GM12878 (cell line): ENCODE results near the gene OSTN. TPM values are rescaled to one million over a fixed set of nuclear protein-coding genes. Genes with fewer than 3 reads are reported as not detected.

Experiments used
- ATAC-seq: fragments of 200-7000 bp; cut with Tn5 transposase; 3 replicates; pipeline ENCODE4 v1.9.1; 2020; ENCODE audit warnings: mild to moderate bottlenecking, moderate library complexity
- BruUV-seq: library from RNA; stranded (reverse); fragments of 400-500 nt; replicated peaks from 2 replicates; lab custom pipeline; 2021; lab: Mats Ljungman, UMichigan
- CTCF ChIA-PET: fragments of 300-600 bp; sonication (Branson Sonifier 250); formaldehyde crosslinking; extraction: SDS; loops from one replicate; lab custom pipeline; 2021; ENCODE audit warnings: inconsistent platforms; lab: Yijun Ruan, JAX
- POLR2A ChIA-PET: fragments of 350-600 bp; formaldehyde crosslinking; extraction: SDS; loops from one replicate; lab custom pipeline; 2021; ENCODE audit warnings: inconsistent platforms; lab: Charles Lee
- RAD21 ChIA-PET: fragments of 300-600 bp; sonication (Branson Sonifier 250); formaldehyde crosslinking; loops from one replicate; lab custom pipeline; 2023; ENCODE audit warnings: antibody characterized with exemption; ENCODE audit not compliant: unreplicated experiment; lab: Charles Lee
- SMC1A ChIA-PET: fragments of 300-600 bp; sonication (Branson Sonifier 250); formaldehyde crosslinking; loops from one replicate; lab custom pipeline; 2023; ENCODE audit not compliant: unreplicated experiment, uncharacterized antibody; lab: Charles Lee
- DNase-seq: peaks from one replicate; pipeline ENCODE4 v3.0.0-alpha.2; 2011; ENCODE audit warnings: low read depth, low spot score
- FAIRE-seq: peaks from 3 replicates; lab custom pipeline; 2011; peaks lifted over from hg19 to GRCh38; lab: Jason Lieb, UNC
- H2AFZ ChIP-seq: 2 replicates; pipeline ENCODE4 v1.6.0; 2011; ENCODE audit warnings: low read depth, low read length, control low read depth; ENCODE audit not compliant: control insufficient read depth
- H3K27ac ChIP-seq: 2 replicates; pipeline ENCODE4 v1.5.1; 2011; ENCODE audit warnings: control low read depth; ENCODE audit not compliant: control insufficient read depth, insufficient read depth
- H3K27me3 ChIP-seq, 2 experiments: replicated peaks in 1 of 2; 2 replicates each; pipeline versions ENCODE4 v1.6.0 to v1.6.1; 2011; ENCODE audit warnings: low read length in 1 of 2; ENCODE audit not compliant: control insufficient read depth in 2 of 2, insufficient read depth in 2 of 2
- H3K36me3 ChIP-seq, 2 experiments: 2 replicates each; pipeline ENCODE4 v1.5.1; 2011; ENCODE audit warnings: low read length in 1 of 2; ENCODE audit not compliant: control insufficient read depth in 2 of 2, insufficient read depth in 2 of 2
- H3K4me1 ChIP-seq: 2 replicates; pipeline ENCODE4 v1.6.1; 2011; ENCODE audit warnings: mild to moderate bottlenecking, low read length, moderate library complexity, mixed read lengths; ENCODE audit not compliant: control insufficient read depth, insufficient read depth
- H3K4me2 ChIP-seq: 2 replicates; pipeline ENCODE4 v1.6.0; 2011; ENCODE audit warnings: control low read depth; ENCODE audit not compliant: control insufficient read depth, insufficient read depth
- H3K4me3 ChIP-seq: fragments of 200-600 bp; sonication (generic); 2 replicates; pipeline ENCODE4 v1.5.1; 2016
- H3K79me2 ChIP-seq: 2 replicates; pipeline ENCODE4 v1.6.0; 2011; ENCODE audit warnings: low read length; ENCODE audit not compliant: control insufficient read depth, insufficient read depth
- H3K9ac ChIP-seq: 2 replicates; pipeline ENCODE4 v1.8.0; 2011; ENCODE audit warnings: low read length, control low read depth, mixed read lengths; ENCODE audit not compliant: control insufficient read depth, insufficient read depth
- H3K9me3 ChIP-seq: replicated peaks from 3 replicates; pipeline ENCODE4 v1.5.1; 2011; ENCODE audit warnings: mild to moderate bottlenecking, low read length; ENCODE audit not compliant: control insufficient read depth, insufficient read depth
- H4K20me1 ChIP-seq: 2 replicates; pipeline ENCODE4 v1.6.0; 2011; ENCODE audit not compliant: control insufficient read depth, insufficient read depth
- ATF7 ChIP-seq: fragments of 450-650 bp; IDR thresholded peaks from 2 replicates; pipeline ENCODE4 v1.6.1; 2016; ENCODE audit warnings: low read depth, mild to moderate bottlenecking
- BCL11A ChIP-seq: IDR thresholded peaks from 2 replicates; pipeline ENCODE4 v1.6.1; 2011; ENCODE audit warnings: low read depth, low read length
- CREB1 ChIP-seq: IDR thresholded peaks from 2 replicates; pipeline ENCODE4 v1.6.1; 2012; ENCODE audit warnings: low read depth, mild to moderate bottlenecking, inconsistent platforms
- FOXK2 ChIP-seq: fragments of 450-650 bp; IDR thresholded peaks from 2 replicates; pipeline ENCODE4 v1.6.1; 2017; ENCODE audit warnings: mild to moderate bottlenecking, moderate library complexity
- IKZF1 ChIP-seq: fragments of 450-650 bp; conservative IDR thresholded peaks from 2 replicates; pipeline ENCODE4 v1.6.1; 2017; ENCODE audit warnings: antibody characterized with exemption, mild to moderate bottlenecking
- IKZF2 ChIP-seq, 2 experiments: fragments of 450-650 bp; IDR thresholded peaks; 2 replicates each; pipeline ENCODE4 v1.6.1; 2017; ENCODE audit warnings: mild to moderate bottlenecking in 2 of 2, moderate library complexity in 2 of 2
- IRF3 ChIP-seq: fragments of 450-650 bp; IDR thresholded peaks from 2 replicates; pipeline ENCODE4 v1.6.1; 2014; ENCODE audit warnings: mild to moderate bottlenecking
- KDM1A ChIP-seq: fragments of 200-600 bp; sonication (generic); IDR thresholded peaks from 2 replicates; pipeline ENCODE4 v1.6.1; 2016; ENCODE audit warnings: borderline replicate concordance
- MEF2A ChIP-seq: IDR thresholded peaks from 2 replicates; pipeline ENCODE4 v1.6.1; 2011; ENCODE audit warnings: low read depth, mild to moderate bottlenecking, low read length, moderate library complexity; ENCODE audit not compliant: insufficient read depth
- MEF2B ChIP-seq: fragments of 450-650 bp; IDR thresholded peaks from 2 replicates; pipeline ENCODE4 v1.6.1; 2018; ENCODE audit warnings: mild to moderate bottlenecking, moderate library complexity; ENCODE audit not compliant: partially characterized antibody, poor library complexity, severe bottlenecking
- MYB ChIP-seq: fragments of 150-350 bp; IDR thresholded peaks from 2 replicates; pipeline ENCODE4 v1.6.1; 2014; ENCODE audit warnings: mild to moderate bottlenecking, low read depth, low read length, borderline replicate concordance
- POLR2AphosphoS5 ChIP-seq: IDR thresholded peaks from 2 replicates; pipeline ENCODE4 v1.6.1; 2011; ENCODE audit warnings: mild to moderate bottlenecking, low read length, inconsistent platforms
- RUNX3 ChIP-seq: IDR thresholded peaks from 2 replicates; pipeline ENCODE4 v1.6.1; 2012; ENCODE audit warnings: low read length, inconsistent platforms
- ZBTB33 ChIP-seq: fragments of 450-650 bp; IDR thresholded peaks from 2 replicates; pipeline ENCODE4 v1.6.1; 2017; ENCODE audit warnings: mild to moderate bottlenecking
- ZNF217 ChIP-seq: fragments of 450-650 bp; IDR thresholded peaks from 2 replicates; pipeline ENCODE4 v1.6.1; 2017; ENCODE audit warnings: antibody characterized with exemption, mild to moderate bottlenecking
- ZNF24 ChIP-seq: fragments of 450-650 bp; IDR thresholded peaks from 2 replicates; pipeline ENCODE4 v1.6.1; 2017; ENCODE audit warnings: antibody characterized with exemption, mild to moderate bottlenecking
- ZNF384 ChIP-seq: IDR thresholded peaks from 2 replicates; pipeline ENCODE4 v1.6.1; 2012; ENCODE audit warnings: low read depth, mild to moderate bottlenecking, low read length, improper control_type of control experiment, borderline replicate concordance
- WGBS: methylation state at CpG from one replicate; pipeline ENCODE4 v1.1.6; 2016; ENCODE audit warnings: low lambda C conversion rate; ENCODE audit not compliant: insufficient replicate concordance, insufficient coverage; ENCODE audit errors: missing lambda C conversion rate; 5-methylcytosine and 5-hydroxymethylcytosine counted together
- in situ Hi-C: fragments of 300-500 bp; cut with MboI; formaldehyde crosslinking; loops from 9 replicates; pipeline ENCODE4 v1.14.3; 2018; ENCODE audit warnings: mixed read lengths
- intact Hi-C: fragments of 100-400 bp; cut with micrococcal nuclease; formaldehyde crosslinking; loops from one replicate; pipeline ENCODE4 v1.14.2; 2022; ENCODE audit not compliant: unreplicated experiment
- polyA plus RNA-seq, 11 experiments: library from polyadenylated mRNA; depleted of rRNA in 4 of 11; unstranded in 6 of 11; stranded (reverse) in 5 of 11; fragments of >200 nt; fragmentation: Nextera tagmentation in 4 of 11; fragmentation: Illumina TruSeq in 1 of 11; extraction: Ambion mirVana in 4 of 11; extraction: Trizol in 1 of 11; gene quantifications; 1 replicate in 1 of 11; 2 replicates in 10 of 11; pipeline versions ENCODE4 v1.2.1 to v1.2.3, GENCODE V29; 2011 to 2016; ENCODE audit warnings: inconsistent platforms in 2 of 11, missing spikeins in 2 of 11, low read depth in 1 of 11
- total RNA-seq, 4 experiments: library from RNA; depleted of rRNA in 3 of 4; stranded (reverse); fragments of >200 nt in 3 of 4; fragmentation: Illumina TruSeq in 1 of 4; extraction: Trizol in 1 of 4; gene quantifications; 2 replicates each; pipeline versions ENCODE4 v1.2.1 to v1.2.3, GENCODE V29; 2013 to 2021
- TF ChIP-seq, protein P1 (sequence below): IDR thresholded peaks from 2 replicates; pipeline ENCODE4 v1.6.1; 2012; ENCODE audit warnings: low read length, inconsistent platforms

The OSTN gene
- total and polyA plus RNA-seq, 10 of the 15 experiments (the other 5 are each of a cell fraction or from before 2014, with no cell fraction given), result 0.04 to 0.27 (median 0.06) TPM; not detected in 6

GRCh38 chr3:191269289-191270085 lies 70.4 kb downstream of the OSTN start:
- Histone ChIP-seq H2AFZ (no peak overlapping the region), H3K4me2 (peak overlapping the region; percentile 77), H3K36me3 (no peaks in the 10 kb centered on the region), H3K79me2 (no peaks in the 10 kb centered on the region), H3K4me1 (peaks cover 11% of the 10 kb centered on the region), H3K27me3 (no peaks in the 10 kb centered on the region), H3K4me3 (no peak overlapping the region), H4K20me1 (no peaks in the 10 kb centered on the region), H3K9me3 (peaks cover 7% of the 10 kb centered on the region; the same call in 2 of the 3 replicates), H3K27ac (peak overlapping the region; percentile 46; the same call in 1 of the 2 replicates), H3K9ac (no peak overlapping the region)
- FAIRE-seq (peak; percentile 95), ATAC-seq (peak; percentile 87), DNase-seq (peak; percentile 49)
- RAD21 ChIA-PET, result interaction anchor here (0.7 to 7.3 kb wide), 28 partner anchors 8 to 126 kb away, joined by 3 to 55 read pairs (median 5); partner anchors contain the start of genes CCDC50 and UTS2B
- BruUV-seq, result no TSS peak
- POLR2A ChIA-PET, result interaction anchor here (0.7 to 3.5 kb wide), 10 partner anchors 9 to 84 kb away, joined by 3 to 21 read pairs (median 6); no protein-coding TSS in a partner anchor
- CTCF ChIA-PET, result interaction anchor here (0.6 to 4.3 kb wide), 14 partner anchors 9 to 790 kb away, joined by 3 to 29 read pairs (median 3); no protein-coding TSS in a partner anchor
- intact Hi-C loops (loop anchor here (2.0 kb wide), 1 partner anchor 17 kb away; no protein-coding TSS in a partner anchor), in situ Hi-C loops (no loop called here)
- SMC1A ChIA-PET, result interaction anchor here (0.6 to 21.5 kb wide), 27 partner anchors 8 to 1569 kb away, joined by 3 to 375 read pairs (median 7); partner anchors contain the start of gene CCDC50
- WGBS, result 19% methylated on average over 5 of the region's 5 CpGs
- TF ChIP-seq ZNF384 (peak; percentile 94), POLR2AphosphoS5 (no peak), RUNX3 (peak; percentile 69), IKZF2 (IDR thresholded peaks at IDR 0.05) (peak; percentile 35 to 53; a peak in 3 of 4 replicates), BCL11A (0 out of 2 replicates have a peak, but pooled peaks have one; percentile 42), ATF7 (peak; percentile 67), ZNF217 (peak; percentile 44; the same call in 1 of the 2 replicates), IRF3 (no peak), KDM1A (no peak), ZBTB33 (no peak), FOXK2 (no peak), MEF2B (peak; percentile 74), IKZF1 (peak; percentile 50), MEF2A (peak; percentile 90), MYB (no peak), ZNF24 (peak; percentile 82), CREB1 (no peak)
- TF ChIP-seq, protein P1, sequence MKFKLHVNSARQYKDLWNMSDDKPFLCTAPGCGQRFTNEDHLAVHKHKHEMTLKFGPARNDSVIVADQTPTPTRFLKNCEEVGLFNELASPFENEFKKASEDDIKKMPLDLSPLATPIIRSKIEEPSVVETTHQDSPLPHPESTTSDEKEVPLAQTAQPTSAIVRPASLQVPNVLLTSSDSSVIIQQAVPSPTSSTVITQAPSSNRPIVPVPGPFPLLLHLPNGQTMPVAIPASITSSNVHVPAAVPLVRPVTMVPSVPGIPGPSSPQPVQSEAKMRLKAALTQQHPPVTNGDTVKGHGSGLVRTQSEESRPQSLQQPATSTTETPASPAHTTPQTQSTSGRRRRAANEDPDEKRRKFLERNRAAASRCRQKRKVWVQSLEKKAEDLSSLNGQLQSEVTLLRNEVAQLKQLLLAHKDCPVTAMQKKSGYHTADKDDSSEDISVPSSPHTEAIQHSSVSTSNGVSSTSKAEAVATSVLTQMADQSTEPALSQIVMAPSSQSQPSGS, result peak; percentile 59
